ENCODE data around the gene ZMYND15. TPM values are rescaled to one million over a fixed set of nuclear protein-coding genes. Genes with fewer than 3 reads are reported as not detected.
"Not testable (repeated sequence)": the region's sequence is repeated elsewhere in the genome, so short reads cannot be mapped to it uniquely, and the experiment has no call there.

Gene ZMYND15
- polyA plus RNA-seq (2011; rRNA removed) (0.13 TPM in 1 of 2 replicates, not detected in the other), polyA minus RNA-seq (2011; rRNA and poly(A)+ RNA removed) (not detected in 2 replicates)

GRCh38 chr17:4739122-4740024 is at the start of gene ZMYND15, which contains the start of gene CXCL16:
Gene ZMYND15, plus strand, starts transcription at chr17:4739833. Its CDS starts 716 bp downstream, at chr17:4740549.
Gene CXCL16, minus strand, starts transcription at chr17:4739928. Its CDS starts 589 bp downstream, at chr17:4739339.
- ChIA-PET CTCF (no interaction called here), POLR2A (no interaction called here)
- Histone ChIP-seq H3K4me3 (ENCODE audit: low read depth, low read length) (peak within 1 kb of the TSS; percentile 70), H3K36me3 (ENCODE audit: control insufficient read depth, insufficient read depth, low read length) (no peaks in the 10 kb centered on the region), H3K27me3 (ENCODE audit: control insufficient read depth, insufficient read depth, low read length) (peaks cover 18% of the 10 kb centered on the region)
- DNase-seq (ENCODE audit: low read depth), result no peak
- TF ChIP-seq CTCF (IDR thresholded peaks at IDR 0.05; ENCODE audit: insufficient read depth, low read depth, low read length), result no peak

GRCh38 chr17:4689872-4690271 is 49.8 kb upstream of the ZMYND15 start:
- H3K4me3 ChIP-seq (ENCODE audit: low read depth, low read length); DNase-seq (ENCODE audit: low read depth); H3K36me3 ChIP-seq (ENCODE audit: control insufficient read depth, insufficient read depth, low read length); H3K27me3 ChIP-seq (ENCODE audit: control insufficient read depth, insufficient read depth, low read length): not testable (repeated sequence)
- POLR2A ChIA-PET, result interaction anchor here (0.6 kb wide), 1 partner anchor 20 kb away, joined by 3 read pairs; the partner anchor contains the start of gene ARRB2
- CTCF ChIA-PET, result interaction anchor here (1.1 kb wide), 1 partner anchor 20 kb away, joined by 4 read pairs; the partner anchor contains the start of gene ARRB2

GRCh38 chr17:4690745-4691144 is 48.9 kb upstream of the ZMYND15 start:
- CTCF ChIA-PET, result interaction anchor here (1.1 to 1.2 kb wide), 3 partner anchors 10 to 123 kb away, joined by 3 to 4 read pairs (median 3); partner anchors contain the start of gene ARRB2
- H3K36me3 ChIP-seq (ENCODE audit: control insufficient read depth, insufficient read depth, low read length), result peaks cover 3% of the 10 kb centered on the region; the same call in 1 of the 2 replicates
- POLR2A ChIA-PET, result no interaction called here

GRCh38 chr17:4691686-4692085 is 47.9 kb upstream of the ZMYND15 start:
- no peak for TF ChIP-seq CTCF (IDR thresholded peaks at IDR 0.05; ENCODE audit: insufficient read depth, low read depth, low read length)
- POLR2A ChIA-PET, result no interaction called here
- Histone ChIP-seq H3K4me3 (ENCODE audit: low read depth, low read length) (no peak overlapping the region), H3K36me3 (ENCODE audit: control insufficient read depth, insufficient read depth, low read length) (peaks cover 3% of the 10 kb centered on the region; the same call in 1 of the 2 replicates), H3K27me3 (ENCODE audit: control insufficient read depth, insufficient read depth, low read length) (no peaks in the 10 kb centered on the region)
- DNase-seq (ENCODE audit: low read depth), result no peak
- CTCF ChIA-PET, result interaction anchor here (1.2 kb wide), 1 partner anchor 124 kb away, joined by 3 read pairs; no protein-coding TSS in a partner anchor

More at GRCh38 chr17:4690745-4691144, 48.9 kb upstream of the ZMYND15 start:
- H3K27me3 ChIP-seq (ENCODE audit: control insufficient read depth, insufficient read depth, low read length), result no peaks in the 10 kb centered on the region
- no peak for DNase-seq (ENCODE audit: low read depth)
- H3K4me3 ChIP-seq (ENCODE audit: low read depth, low read length), result no peak overlapping the region
- TF ChIP-seq CTCF (IDR thresholded peaks at IDR 0.05; ENCODE audit: insufficient read depth, low read depth, low read length), result no peak

- POLR2A ChIA-PET, result no interaction called here
- H3K4me3 ChIP-seq (ENCODE audit: low read depth, low read length), result no peak overlapping the region
- peaks cover 3% of the 10 kb centered on the region for H3K36me3 ChIP-seq (ENCODE audit: control insufficient read depth, insufficient read depth, low read length)
- no peak for TF ChIP-seq CTCF (IDR thresholded peaks at IDR 0.05; ENCODE audit: insufficient read depth, low read depth, low read length)
- no peak for DNase-seq (ENCODE audit: low read depth)
- CTCF ChIA-PET, result no interaction called here
- no peaks in the 10 kb centered on the region for H3K27me3 ChIP-seq (ENCODE audit: control insufficient read depth, insufficient read depth, low read length)
These were observed 46.2 kb upstream of the ZMYND15 start for GRCh38 chr17:4693416-4693815.
